Ishikawa (cell line): Measurements from ENCODE around the gene TP53BP1.

ENCODE experiments used
- CEBPB ChIP-seq: IDR thresholded peaks from 2 replicates; pipeline ENCODE4 v1.6.1; 2012
- CREB1 ChIP-seq: IDR thresholded peaks from 2 replicates; pipeline ENCODE4 v1.6.1; 2012; ENCODE audit warnings: low read depth
- EGR1 ChIP-seq: IDR thresholded peaks from 2 replicates; pipeline ENCODE4 v1.6.1; 2012
- EP300 ChIP-seq: IDR thresholded peaks from 2 replicates; pipeline ENCODE4 v1.6.1; 2012; ENCODE audit warnings: borderline replicate concordance
- FOXM1 ChIP-seq: IDR thresholded peaks from 2 replicates; pipeline ENCODE4 v1.6.1; 2012; ENCODE audit warnings: low read depth, borderline replicate concordance
- MAX ChIP-seq: IDR thresholded peaks from 2 replicates; pipeline ENCODE4 v1.6.1; 2012
- NFIC ChIP-seq: IDR thresholded peaks from 2 replicates; pipeline ENCODE4 v1.6.1; 2012
- RAD21 ChIP-seq: IDR thresholded peaks from 2 replicates; pipeline ENCODE4 v1.6.1; 2012; ENCODE audit warnings: low read depth
- REST ChIP-seq: IDR thresholded peaks from 2 replicates; pipeline ENCODE4 v1.6.1; 2012; ENCODE audit warnings: low read depth, mild to moderate bottlenecking
- TAF1 ChIP-seq: IDR thresholded peaks from 2 replicates; pipeline ENCODE4 v1.6.1; 2012; ENCODE audit warnings: low read depth, mild to moderate bottlenecking
- TCF12 ChIP-seq: IDR thresholded peaks from 2 replicates; pipeline ENCODE4 v1.6.1; 2012; ENCODE audit warnings: low read depth
- TEAD4 ChIP-seq: IDR thresholded peaks from 2 replicates; pipeline ENCODE4 v1.6.1; 2012
- YY1 ChIP-seq: IDR thresholded peaks from 2 replicates; pipeline ENCODE4 v1.6.1; 2012; ENCODE audit warnings: low read depth
- ZBTB7A ChIP-seq: IDR thresholded peaks from 2 replicates; pipeline ENCODE4 v1.6.1; 2012; ENCODE audit warnings: low read depth
- TF ChIP-seq, protein P1 (sequence below): IDR thresholded peaks from 2 replicates; pipeline ENCODE4 v1.6.1; 2012

The TP53BP1 gene

GRCh38 chr15:43410572-43411214 lies 82.3 kb downstream of the TP53BP1 start:
- no peak for TF ChIP-seq CREB1
- no peak for TF ChIP-seq RAD21
- TF ChIP-seq ZBTB7A, result no peak
- TF ChIP-seq YY1, result no peak
- TF ChIP-seq TAF1, result no peak
- TF ChIP-seq CEBPB, result no peak
- no peak for TF ChIP-seq EP300
- TF ChIP-seq, protein P1, sequence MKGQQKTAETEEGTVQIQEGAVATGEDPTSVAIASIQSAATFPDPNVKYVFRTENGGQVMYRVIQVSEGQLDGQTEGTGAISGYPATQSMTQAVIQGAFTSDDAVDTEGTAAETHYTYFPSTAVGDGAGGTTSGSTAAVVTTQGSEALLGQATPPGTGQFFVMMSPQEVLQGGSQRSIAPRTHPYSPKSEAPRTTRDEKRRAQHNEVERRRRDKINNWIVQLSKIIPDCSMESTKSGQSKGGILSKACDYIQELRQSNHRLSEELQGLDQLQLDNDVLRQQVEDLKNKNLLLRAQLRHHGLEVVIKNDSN, result no peak
- no peak for TF ChIP-seq MAX
- no peak for TF ChIP-seq EGR1
- TF ChIP-seq REST, result no peak
- TF ChIP-seq TEAD4, result no peak
- no peak for TF ChIP-seq NFIC
- TF ChIP-seq TCF12, result no peak
- TF ChIP-seq FOXM1, result no peak

DNA sequence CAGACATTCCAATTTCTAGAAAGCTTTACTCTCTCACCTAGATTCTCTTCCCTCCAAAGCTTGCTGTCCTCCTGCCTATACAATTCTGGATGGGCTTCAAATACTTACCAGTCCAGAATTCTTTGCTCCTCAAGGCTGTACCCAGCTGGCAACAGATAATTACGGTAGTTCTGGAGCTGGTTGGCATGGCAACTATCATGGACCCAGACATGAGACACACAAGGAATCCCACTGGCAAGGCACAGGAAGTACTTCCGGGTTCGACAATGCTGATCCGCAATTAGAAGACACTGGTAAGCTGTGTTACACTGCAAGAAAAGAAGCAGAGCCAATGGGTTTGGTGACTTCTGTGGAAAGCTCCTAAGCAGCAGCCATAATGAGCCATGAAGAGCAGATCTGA lies 84.2 kb downstream of the TP53BP1 start:
- no peak for TF ChIP-seq MAX
- TF ChIP-seq CREB1, result no peak
- TF ChIP-seq CEBPB, result no peak
- TF ChIP-seq TCF12, result no peak
- TF ChIP-seq ZBTB7A, result no peak

- no peak for TF ChIP-seq YY1
- no peak for TF ChIP-seq TEAD4
- TF ChIP-seq RAD21, result no peak
- no peak for TF ChIP-seq MAX
- TF ChIP-seq FOXM1, result no peak
- TF ChIP-seq EGR1, result no peak
- no peak for TF ChIP-seq NFIC
- no peak for TF ChIP-seq CEBPB
- TF ChIP-seq ZBTB7A, result no peak
- TF ChIP-seq EP300, result no peak
- TF ChIP-seq REST, result no peak
- no peak for TF ChIP-seq TCF12
- TF ChIP-seq, protein P1, result no peak
- TF ChIP-seq TAF1, result no peak
- TF ChIP-seq CREB1, result no peak
Observed at GRCh38 chr15:43406808-43407207, 86.1 kb downstream of the TP53BP1 start.

DNA sequence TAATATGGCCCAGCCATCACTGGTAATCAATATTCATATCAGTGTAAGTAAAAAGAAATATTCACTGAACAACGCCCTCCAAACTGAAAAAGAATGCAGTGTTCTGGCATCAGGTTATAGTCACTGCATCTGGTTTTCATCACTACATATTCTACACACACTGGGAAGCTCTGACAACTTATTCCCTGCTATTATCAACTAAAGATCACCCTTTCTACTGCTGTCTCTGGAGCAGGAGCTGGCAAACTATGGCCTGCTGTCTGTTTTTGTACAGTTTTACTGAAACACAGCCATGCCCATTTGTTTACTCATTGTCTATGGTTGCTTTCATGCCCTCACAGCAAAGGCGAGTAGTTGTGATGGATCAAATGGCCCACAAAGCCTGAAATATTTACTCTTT lies 86.8 kb downstream of the TP53BP1 start:
- TF ChIP-seq CEBPB, result no peak
- TF ChIP-seq REST, result no peak
- no peak for TF ChIP-seq TEAD4
- TF ChIP-seq, protein P1, result no peak
- no peak for TF ChIP-seq CREB1
- no peak for TF ChIP-seq ZBTB7A
- TF ChIP-seq TAF1, result no peak
- TF ChIP-seq MAX, result no peak
- TF ChIP-seq EP300, result no peak
- TF ChIP-seq FOXM1, result no peak
- TF ChIP-seq TCF12, result no peak
- no peak for TF ChIP-seq YY1
- TF ChIP-seq EGR1, result no peak
- TF ChIP-seq NFIC, result no peak
- TF ChIP-seq RAD21, result no peak
